Trophoblast cell (in vitro differentiated cells and primary cell): ENCODE results near the gene TMPRSS6.

Experiments used
- DNase-seq, 2 donors: peaks; one replicate each; pipeline ENCODE4 v3.0.0-alpha.2; 2016
- H2AFZ ChIP-seq: 2 replicates; pipeline ENCODE4 v1.6.1; 2013; ENCODE audit warnings: low read length, moderate library complexity, mild to moderate bottlenecking; ENCODE audit not compliant: insufficient read depth, poor library complexity
- H2AK5ac ChIP-seq: 2 replicates; pipeline ENCODE4 v1.6.1; 2013; ENCODE audit warnings: mild to moderate bottlenecking, low read length
- H2BK120ac ChIP-seq: 2 replicates; pipeline ENCODE4 v1.6.1; 2013; ENCODE audit warnings: low read length, mild to moderate bottlenecking, moderate library complexity; ENCODE audit not compliant: insufficient read depth, poor library complexity
- H2BK12ac ChIP-seq: 2 replicates; pipeline ENCODE4 v1.6.1; 2013; ENCODE audit warnings: mild to moderate bottlenecking, low read length, moderate library complexity
- H2BK5ac ChIP-seq: 2 replicates; pipeline ENCODE4 v1.6.1; 2013; ENCODE audit warnings: low read length, low read depth, moderate library complexity, mild to moderate bottlenecking; ENCODE audit not compliant: poor library complexity
- H3K14ac ChIP-seq: 2 replicates; pipeline ENCODE4 v1.6.1; 2013; ENCODE audit warnings: mild to moderate bottlenecking, low read length
- H3K18ac ChIP-seq: 2 replicates; pipeline ENCODE4 v1.6.1; 2013; ENCODE audit warnings: mild to moderate bottlenecking, low read length
- H3K23ac ChIP-seq: 2 replicates; pipeline ENCODE4 v1.6.1; 2013; ENCODE audit warnings: low read length
- H3K27ac ChIP-seq: 2 replicates; pipeline ENCODE4 v1.5.1; 2013; ENCODE audit warnings: low read depth, mild to moderate bottlenecking, inconsistent platforms, low read length, moderate library complexity
- H3K27me3 ChIP-seq: 2 replicates; pipeline ENCODE4 v1.6.1; 2013; ENCODE audit warnings: inconsistent platforms, mild to moderate bottlenecking, low read length, moderate library complexity; ENCODE audit not compliant: insufficient read depth
- H3K36me3 ChIP-seq, 2 experiments: 1 replicate in 1 of 2; 2 replicates in 1 of 2; pipeline ENCODE4 v1.6.1; 2013; ENCODE audit warnings: low read length in 2 of 2, mild to moderate bottlenecking in 2 of 2, moderate library complexity in 1 of 2; ENCODE audit not compliant: insufficient read depth in 2 of 2, control insufficient read depth in 1 of 2
- H3K4ac ChIP-seq: 2 replicates; pipeline ENCODE4 v1.6.1; 2013; ENCODE audit warnings: low read depth, mild to moderate bottlenecking, low read length, moderate library complexity
- H3K4me1 ChIP-seq, 2 experiments: 1 replicate in 1 of 2; 2 replicates in 1 of 2; pipeline ENCODE4 v1.6.1; 2013; ENCODE audit warnings: low read length in 2 of 2, mild to moderate bottlenecking in 2 of 2, moderate library complexity in 1 of 2; ENCODE audit not compliant: insufficient read depth in 2 of 2, control insufficient read depth in 1 of 2
- H3K4me2 ChIP-seq: 2 replicates; pipeline ENCODE4 v1.6.1; 2013; ENCODE audit warnings: inconsistent platforms, mild to moderate bottlenecking, low read length, moderate library complexity
- H3K4me3 ChIP-seq: 2 replicates; pipeline ENCODE4 v1.5.1; 2013; ENCODE audit warnings: mild to moderate bottlenecking, low read depth, low read length, inconsistent platforms
- H3K79me1 ChIP-seq: one replicate; pipeline ENCODE4 v1.6.1; 2013; ENCODE audit warnings: low read length
- H3K79me2 ChIP-seq: 2 replicates; pipeline ENCODE4 v1.6.1; 2013; ENCODE audit warnings: low read length, mild to moderate bottlenecking; ENCODE audit not compliant: control insufficient read depth, insufficient read depth, poor library complexity
- H3K9ac ChIP-seq: 2 replicates; pipeline ENCODE4 v1.6.1; 2013; ENCODE audit warnings: mild to moderate bottlenecking, low read length
- H3K9me3 ChIP-seq: 2 replicates; pipeline ENCODE4 v1.6.1; 2013; ENCODE audit warnings: low read depth, mild to moderate bottlenecking, control low read depth, inconsistent platforms, low read length; ENCODE audit not compliant: insufficient read depth
- H4K12ac ChIP-seq: 2 replicates; pipeline ENCODE4 v1.6.1; 2013; ENCODE audit warnings: low read depth, mild to moderate bottlenecking, low read length, moderate library complexity
- H4K8ac ChIP-seq: 2 replicates; pipeline ENCODE4 v1.6.1; 2013; ENCODE audit warnings: low read depth, mild to moderate bottlenecking, low read length, moderate library complexity
- H4K91ac ChIP-seq: one replicate; pipeline ENCODE4 v1.6.1; 2013; ENCODE audit warnings: low read depth, mild to moderate bottlenecking, low read length, moderate library complexity
- WGBS: extraction: QIAGEN DNeasy Blood & Tissue Kit; methylation state at CpG from one replicate; pipeline ENCODE4 v1.1.7; 2013; ENCODE audit warnings: missing lambda C conversion rate; ENCODE audit not compliant: insufficient read length, insufficient coverage; ENCODE audit errors: extremely low coverage; 5-methylcytosine and 5-hydroxymethylcytosine counted together

TMPRSS6 gene

GRCh38 chr22:37138849-37139561 lies 29.5 kb upstream of the TMPRSS6 start:
- Histone ChIP-seq H3K4me2 (no peak overlapping the region), H3K27ac (no peak overlapping the region), H3K79me2 (no peaks in the 10 kb centered on the region), H3K14ac (no peak overlapping the region), H3K79me1 (no peaks in the 10 kb centered on the region), H3K23ac (no peak overlapping the region), H3K9me3 (no peaks in the 10 kb centered on the region), H3K4ac (no peak overlapping the region), H2AK5ac (no peak overlapping the region), H2BK12ac (no peak overlapping the region), H2AFZ (no peak overlapping the region), H3K4me3 (no peak overlapping the region), H4K8ac (no peak overlapping the region), H4K91ac (no peak overlapping the region), H3K4me1 (no peaks in the 10 kb centered on the region), H3K9ac (no peak overlapping the region), H2BK120ac (no peak overlapping the region), H3K18ac (no peak overlapping the region), H4K12ac (no peak overlapping the region), H3K27me3 (no peaks in the 10 kb centered on the region), H2BK5ac (no peak overlapping the region), H3K36me3 (peaks cover 0 to 3% of the 10 kb centered on the region in 2 experiments)
- no CpG with 5 or more reads among the region's 16 CpGs for WGBS
- DNase-seq: no peak

- Histone ChIP-seq H3K79me1 (no peaks in the 10 kb centered on the region), H4K12ac (no peak overlapping the region), H3K9ac (no peak overlapping the region), H4K8ac (no peak overlapping the region), H3K4ac (no peak overlapping the region), H4K91ac (no peak overlapping the region), H3K4me3 (no peak overlapping the region), H3K23ac (no peak overlapping the region), H2BK12ac (no peak overlapping the region), H3K4me2 (no peak overlapping the region), H3K36me3 (peaks cover 0 to 3% of the 10 kb centered on the region in 2 experiments), H3K27ac (no peak overlapping the region), H3K14ac (no peak overlapping the region), H3K27me3 (no peaks in the 10 kb centered on the region), H2BK120ac (no peak overlapping the region), H3K9me3 (no peaks in the 10 kb centered on the region), H2AFZ (no peak overlapping the region), H2AK5ac (no peak overlapping the region), H3K79me2 (no peaks in the 10 kb centered on the region), H3K18ac (no peak overlapping the region), H3K4me1 (no peaks in the 10 kb centered on the region), H2BK5ac (no peak overlapping the region)
- WGBS: no CpG with 5 or more reads among the region's 6 CpGs
- no peak for DNase-seq
Measured at GRCh38 chr22:37137903-37138665, 28.6 kb upstream of the TMPRSS6 start.

GRCh38 chr22:37137131-37137530 lies 27.6 kb upstream of the TMPRSS6 start:
- Histone ChIP-seq H3K14ac (no peak overlapping the region), H4K91ac (no peak overlapping the region), H3K9ac (no peak overlapping the region), H2AK5ac (no peak overlapping the region), H3K18ac (no peak overlapping the region), H2BK5ac (no peak overlapping the region), H3K36me3 (peaks cover 0 to 3% of the 10 kb centered on the region in 2 experiments), H2BK120ac (no peak overlapping the region), H2AFZ (no peak overlapping the region), H3K79me2 (no peaks in the 10 kb centered on the region), H3K27ac (no peak overlapping the region), H4K12ac (no peak overlapping the region), H3K79me1 (no peaks in the 10 kb centered on the region), H3K23ac (no peak overlapping the region), H3K4ac (no peak overlapping the region), H3K4me3 (no peak overlapping the region), H3K27me3 (no peaks in the 10 kb centered on the region), H3K4me2 (no peak overlapping the region), H3K9me3 (no peaks in the 10 kb centered on the region), H4K8ac (no peak overlapping the region), H2BK12ac (no peak overlapping the region), H3K4me1 (no peaks in the 10 kb centered on the region)
- no peak for DNase-seq
- WGBS: no CpG with 5 or more reads among the region's 8 CpGs

GRCh38 chr22:37135023-37135422 lies 25.5 kb upstream of the TMPRSS6 start:
- Histone ChIP-seq H4K12ac (no peak overlapping the region), H3K79me1 (no peaks in the 10 kb centered on the region), H3K18ac (no peak overlapping the region), H3K23ac (no peak overlapping the region), H2AFZ (no peak overlapping the region), H2BK120ac (no peak overlapping the region), H4K91ac (no peak overlapping the region), H2BK12ac (no peak overlapping the region), H3K4me3 (no peak overlapping the region), H3K79me2 (no peaks in the 10 kb centered on the region), H3K9me3 (no peaks in the 10 kb centered on the region), H2BK5ac (no peak overlapping the region), H2AK5ac (no peak overlapping the region), H3K27ac (no peak overlapping the region), H3K4ac (no peak overlapping the region), H3K4me2 (no peak overlapping the region), H3K4me1 (no peaks in the 10 kb centered on the region), H3K27me3 (no peaks in the 10 kb centered on the region), H4K8ac (no peak overlapping the region), H3K36me3 (peaks cover 0 to 3% of the 10 kb centered on the region in 2 experiments), H3K9ac (no peak overlapping the region), H3K14ac (no peak overlapping the region)
- WGBS: no CpG with 5 or more reads among the region's 12 CpGs
- no peak for DNase-seq
